NCI-H2081 (cell line): ENCODE data around the gene CALCOCO1.

Experiments
- DNase-seq, 2 experiments: peaks; one replicate each; lab custom pipeline; 2025; lab: John Stamatoyannopoulos, UW

The CALCOCO1 gene

GRCh38 chr12:53664191-53664590 is 63.1 kb downstream of the CALCOCO1 start:
- no peak for DNase-seq

GRCh38 chr12:53660041-53660440 is 67.2 kb downstream of the CALCOCO1 start:
- no peak for DNase-seq

- DNase-seq = peak in 1 of 2 experiments; percentile 13
Observed at GRCh38 chr12:53659571-53659981, 67.7 kb downstream of the CALCOCO1 start.

GRCh38 chr12:53659011-53659551 is 68.2 kb downstream of the CALCOCO1 start:
- DNase-seq = peak; percentile 63 to 87
